Astrocyte of the spinal cord (primary cell): Measurements from ENCODE around the gene MCFD2.
"Not testable (repeated sequence)": the region's sequence is repeated elsewhere in the genome, so short reads cannot be mapped to it uniquely, and the experiment has no call there.

Experiments
- DNase-seq: peaks from one replicate; pipeline ENCODE4 v3.0.0; 2011; ENCODE audit warnings: low read depth, low spot score
- H3K4me3 ChIP-seq: 2 replicates; pipeline ENCODE4 v1.5.1; 2011; ENCODE audit warnings: low read depth, mild to moderate bottlenecking, low read length, moderate library complexity
- CTCF ChIP-seq: IDR thresholded peaks from 2 replicates; pipeline ENCODE4 v1.5.1; 2012; ENCODE audit warnings: low read depth, mild to moderate bottlenecking, low read length, inconsistent platforms
- in situ Hi-C: cut with HindIII; loops from 2 replicates; pipeline ENCODE4 v1.10.0; 2017; ENCODE audit warnings: low sequenced_read_pairs

The MCFD2 gene

GRCh38 chr2:46917628-46918027 is 2.0 kb upstream of the MCFD2 start:
- in situ Hi-C loops = no loop called here
- DNase-seq = no peak
- no peak overlapping the region for H3K4me3 ChIP-seq
- TF ChIP-seq CTCF = no peak

GRCh38 chr2:46915811-46916630 is 415 bp upstream of the MCFD2 start:
- H3K4me3 ChIP-seq = peak overlapping the region; percentile 97
- DNase-seq = peak; percentile 91
- in situ Hi-C loops = no loop called here
- TF ChIP-seq CTCF = no peak

DNA sequence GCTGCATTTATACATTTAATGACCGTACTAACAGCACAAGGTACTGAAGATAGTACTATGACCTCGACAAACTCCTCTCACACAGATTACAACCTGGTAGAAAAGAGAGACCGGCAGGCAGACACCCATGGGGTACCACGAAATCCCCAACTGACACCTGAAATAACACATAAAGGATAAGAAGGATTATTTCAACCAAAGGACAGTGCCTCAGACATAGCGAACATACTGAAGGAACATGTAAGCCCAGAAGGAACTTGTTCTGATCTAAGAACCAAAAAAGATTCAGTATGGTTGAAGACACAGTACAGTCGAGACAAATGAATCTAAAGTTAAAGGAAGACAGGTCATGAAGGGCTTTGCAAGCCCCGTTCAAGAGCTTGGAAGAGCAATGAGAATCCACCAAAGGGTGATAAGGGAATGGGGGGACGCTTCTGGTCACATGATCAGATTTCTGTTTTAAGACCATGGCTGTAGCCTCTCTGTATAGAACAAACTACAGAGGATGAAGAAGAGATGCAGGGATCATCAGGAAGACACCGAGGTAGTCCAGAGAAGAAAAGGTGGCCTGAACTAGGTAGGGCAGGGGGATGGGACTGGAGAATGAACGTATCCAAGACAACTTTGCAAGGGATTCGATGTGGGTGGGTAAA is 902 bp downstream of the MCFD2 start:
- peak overlapping the region; percentile 97 for H3K4me3 ChIP-seq
- in situ Hi-C loops = no loop called here
- no peak for TF ChIP-seq CTCF
- no peak for DNase-seq

- peak; percentile 51 for DNase-seq
- in situ Hi-C loops = no loop called here
- H3K4me3 ChIP-seq = peak overlapping the region; percentile 97
- TF ChIP-seq CTCF = peak; percentile 5
Measured at GRCh38 chr2:46913471-46914381, 1.9 kb downstream of the MCFD2 start.

- in situ Hi-C loops = no loop called here
- no peak for TF ChIP-seq CTCF
- H3K4me3 ChIP-seq = no peak overlapping the region
- peak; percentile 92 for DNase-seq
Measured at GRCh38 chr2:46909771-46910419, 5.7 kb downstream of the MCFD2 start.

GRCh38 chr2:46909150-46909549 is 6.5 kb downstream of the MCFD2 start:
- in situ Hi-C loops = no loop called here
- no peak for DNase-seq
- H3K4me3 ChIP-seq = no peak overlapping the region
- no peak for TF ChIP-seq CTCF

GRCh38 chr2:46904908-46905678 is 10.5 kb downstream of the MCFD2 start:
- not testable (repeated sequence) for DNase-seq

DNA sequence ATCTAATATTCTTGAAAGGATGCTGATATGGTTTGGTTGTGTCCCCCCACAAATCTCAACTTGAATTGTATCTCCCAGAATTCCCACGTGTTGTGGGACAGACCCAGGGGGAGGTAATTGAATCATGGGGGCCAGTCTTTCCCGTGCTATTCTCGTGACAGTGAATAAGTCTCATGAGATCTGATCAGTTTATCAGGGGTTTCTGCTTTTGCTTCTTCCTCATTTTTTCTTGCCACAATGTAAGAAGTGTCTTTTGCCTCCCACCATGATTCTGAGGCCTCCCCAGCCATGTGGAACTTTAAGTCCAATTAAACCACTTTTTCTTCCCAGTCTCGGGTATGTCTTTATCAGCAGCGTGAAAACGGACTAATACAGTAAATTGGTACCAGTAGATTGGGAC is 12.6 kb downstream of the MCFD2 start:
- DNase-seq, in situ Hi-C loops, H3K4me3 ChIP-seq: not testable (repeated sequence)

More at GRCh38 chr2:46904908-46905678, 10.5 kb downstream of the MCFD2 start:
- in situ Hi-C loops, H3K4me3 ChIP-seq: not testable (repeated sequence)
